HG03457 (cell line): ENCODE data around the gene SNRNP70.
"Not testable (repeated sequence)": the region's sequence is repeated elsewhere in the genome, so short reads cannot be mapped to it uniquely, and the experiment has no call there.

Experiments
- ATAC-seq: cut with Tn5 transposase; IDR thresholded peaks from one replicate; pipeline ENCODE4 v1.9.1; 2021; ENCODE audit warnings: moderate number of reproducible peaks; ENCODE audit not compliant: unreplicated experiment

SNRNP70 gene, protein sequence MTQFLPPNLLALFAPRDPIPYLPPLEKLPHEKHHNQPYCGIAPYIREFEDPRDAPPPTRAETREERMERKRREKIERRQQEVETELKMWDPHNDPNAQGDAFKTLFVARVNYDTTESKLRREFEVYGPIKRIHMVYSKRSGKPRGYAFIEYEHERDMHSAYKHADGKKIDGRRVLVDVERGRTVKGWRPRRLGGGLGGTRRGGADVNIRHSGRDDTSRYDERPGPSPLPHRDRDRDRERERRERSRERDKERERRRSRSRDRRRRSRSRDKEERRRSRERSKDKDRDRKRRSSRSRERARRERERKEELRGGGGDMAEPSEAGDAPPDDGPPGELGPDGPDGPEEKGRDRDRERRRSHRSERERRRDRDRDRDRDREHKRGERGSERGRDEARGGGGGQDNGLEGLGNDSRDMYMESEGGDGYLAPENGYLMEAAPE

GRCh38 chr19:49085020-49085867 is at the start of gene SNRNP70:
TSS of gene SNRNP70 (plus strand) at chr19:49085451. CDS start at chr19:49086415, 964 bp downstream.
- ATAC-seq, result peak; percentile 74

- ATAC-seq, result not testable (repeated sequence)
Measured at GRCh38 chr19:49036815-49037214, 48.4 kb upstream of the SNRNP70 start, which contains the start of gene CGB1. TSS of gene CGB1 (minus strand) at chr19:49036895. CDS start at chr19:49036711, 184 bp downstream.

DNA sequence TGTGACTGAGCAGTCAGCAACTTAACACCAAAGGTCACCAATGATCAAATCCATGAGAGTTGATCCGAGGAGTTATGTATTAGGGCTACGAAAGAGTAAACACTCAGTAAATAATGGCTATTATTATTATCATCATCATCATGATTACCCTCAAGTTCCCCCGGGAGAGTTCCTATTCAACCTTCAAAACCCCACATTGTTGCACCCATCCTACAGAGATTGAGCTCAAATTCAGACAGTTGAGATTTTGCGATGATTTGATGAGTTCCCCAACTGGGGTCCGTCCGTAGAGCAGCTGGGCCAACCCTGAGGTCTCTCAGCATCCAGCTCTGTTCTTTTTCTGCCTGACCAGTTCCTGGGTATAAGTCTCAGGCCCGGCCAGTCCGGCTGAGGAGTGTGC is 47.1 kb upstream of the SNRNP70 start:
- not testable (repeated sequence) for ATAC-seq

DNA sequence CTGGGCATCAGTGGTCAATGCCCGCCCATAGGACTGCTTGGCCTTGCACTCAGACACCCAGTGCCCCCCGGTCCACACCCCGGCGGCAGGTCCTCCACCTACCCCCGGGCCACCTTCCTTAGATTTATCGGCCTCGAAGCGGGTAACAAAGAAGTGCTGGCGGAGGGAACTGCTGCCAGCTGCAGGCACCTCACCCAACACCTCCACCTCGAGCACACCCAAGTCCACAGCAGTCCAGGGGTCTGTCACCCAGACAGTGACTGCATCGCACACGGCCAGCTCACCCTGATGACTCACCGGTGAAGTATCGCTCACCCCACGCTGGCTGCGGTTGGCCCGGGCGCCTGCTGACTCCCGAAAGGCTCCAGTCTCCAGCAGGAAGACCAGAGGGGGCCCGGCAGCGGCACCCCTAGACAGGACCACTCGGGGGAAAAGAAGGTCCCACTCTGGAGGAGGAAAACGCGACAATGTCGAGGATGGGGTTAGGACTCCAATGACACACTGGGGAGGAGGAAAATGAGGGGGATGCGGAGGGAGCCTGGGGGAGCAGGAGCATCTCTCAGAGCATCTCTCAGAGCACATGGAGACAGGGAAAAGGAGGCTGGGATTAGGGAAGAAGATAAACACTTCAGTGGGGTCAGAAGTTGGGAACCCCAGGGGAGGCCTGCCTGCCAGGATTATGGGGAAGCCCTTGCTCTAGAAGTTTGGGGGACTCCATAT is 46.5 kb upstream of the SNRNP70 start:
- ATAC-seq, result not testable (repeated sequence)

GRCh38 chr19:49039736-49040135 is 45.5 kb upstream of the SNRNP70 start:
- ATAC-seq, result not testable (repeated sequence)

DNA sequence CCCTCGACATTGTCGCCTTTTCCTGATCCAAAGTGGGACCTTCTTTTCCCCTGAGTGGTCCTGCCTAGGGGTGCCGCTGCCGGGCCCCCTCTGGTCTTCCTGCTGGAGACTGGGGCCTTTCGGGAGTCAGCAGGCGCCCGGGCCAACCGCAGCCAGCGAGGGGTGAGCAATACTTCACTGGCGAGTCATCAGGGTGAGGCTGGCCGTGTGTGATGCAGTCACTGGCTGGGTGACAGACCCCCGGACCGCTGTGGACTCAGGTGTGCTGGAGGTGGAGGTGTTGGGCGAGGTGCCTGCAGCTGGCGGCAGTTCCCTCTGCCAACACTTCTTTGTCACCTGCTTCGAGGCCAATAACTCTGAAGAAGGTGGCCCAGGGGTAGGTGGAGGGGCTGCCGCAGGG is 43.1 kb upstream of the SNRNP70 start:
- ATAC-seq, result no peak

DNA sequence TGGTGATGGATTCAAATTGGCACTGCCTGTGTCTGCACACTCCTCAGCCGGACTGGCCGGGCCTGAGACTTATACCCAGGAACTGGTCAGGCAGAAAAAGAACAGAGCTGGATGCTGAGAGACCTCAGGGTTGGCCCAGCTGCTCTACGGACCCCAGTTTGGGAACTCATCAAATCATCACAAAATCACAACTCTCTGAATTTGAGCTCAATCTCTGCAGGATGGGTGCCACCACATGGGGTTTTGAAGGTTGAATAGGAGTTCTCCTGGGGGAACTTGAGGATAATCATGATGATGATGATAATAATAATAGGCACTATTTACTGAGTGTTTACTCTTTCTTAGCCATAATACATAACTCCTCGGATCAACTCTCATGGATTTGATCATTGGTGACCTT is 42.6 kb upstream of the SNRNP70 start:
- ATAC-seq, result not testable (repeated sequence)

DNA sequence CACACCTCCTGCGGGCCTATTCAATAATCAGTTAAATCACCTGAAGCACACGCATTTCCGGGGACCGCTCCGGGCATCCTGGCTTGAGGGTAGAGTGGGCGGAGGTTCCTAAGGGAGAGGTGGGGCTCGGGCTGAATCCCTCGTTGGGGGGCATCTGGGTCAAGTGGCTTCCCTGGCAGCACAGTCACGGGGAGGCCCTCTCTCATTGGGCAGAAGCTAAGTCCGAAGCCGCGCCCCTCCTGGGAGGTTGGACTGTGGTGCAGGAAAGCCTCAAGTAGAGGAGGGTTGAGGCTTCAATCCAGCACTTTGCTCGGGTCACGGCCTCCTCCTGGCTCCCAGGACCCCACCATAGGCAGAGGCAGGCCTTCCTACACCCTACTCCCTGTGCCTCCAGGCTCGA is 41.7 kb upstream of the SNRNP70 start, which contains the start of gene CGB5:
Gene CGB5, plus strand, starts transcription at position 301 of the 400 bp plus-strand sequence. CDS start 362 bp downstream, outside the sequence.
- ATAC-seq, result not testable (repeated sequence)

- ATAC-seq, result not testable (repeated sequence)
Measured at GRCh38 chr19:49049011-49049410, 36.2 kb upstream of the SNRNP70 start, which contains the start of gene CGB8. TSS of gene CGB8 (minus strand) at chr19:49049111. CDS start at chr19:49048739, 372 bp downstream.

- ATAC-seq, result not testable (repeated sequence)
Measured at GRCh38 chr19:49049834-49050233, 35.4 kb upstream of the SNRNP70 start.

DNA sequence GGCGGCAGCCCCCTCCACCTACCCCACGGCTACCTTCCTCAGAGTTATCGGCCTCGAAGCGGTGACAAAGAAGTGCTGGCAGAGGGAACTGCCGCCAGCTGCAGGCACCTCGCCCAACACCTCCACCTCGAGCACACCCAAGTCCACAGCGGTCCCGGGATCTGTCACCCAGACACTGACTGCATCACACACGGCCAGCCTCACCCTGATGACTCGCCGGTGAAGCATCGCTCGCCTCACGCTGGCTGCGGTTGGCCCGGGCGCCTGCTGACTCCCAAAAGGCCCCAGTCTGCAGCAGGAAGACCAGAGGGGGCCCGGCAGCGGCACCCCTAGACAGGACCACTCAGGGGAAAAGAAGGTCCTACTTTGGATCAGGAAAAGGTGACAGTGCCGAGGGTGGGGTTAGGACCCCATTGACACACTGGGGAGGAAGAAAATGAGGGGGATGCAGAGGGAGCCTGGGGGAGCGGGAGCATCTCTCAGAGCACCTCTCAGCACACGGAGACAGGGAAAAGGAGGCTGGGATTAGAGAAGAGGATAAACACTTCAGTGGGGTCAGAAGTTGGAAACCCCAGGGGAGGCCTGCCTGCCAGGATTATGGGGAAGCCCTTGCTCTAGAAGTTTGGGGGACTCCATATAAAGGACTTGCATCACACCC is 34.7 kb upstream of the SNRNP70 start:
- not testable (repeated sequence) for ATAC-seq

DNA sequence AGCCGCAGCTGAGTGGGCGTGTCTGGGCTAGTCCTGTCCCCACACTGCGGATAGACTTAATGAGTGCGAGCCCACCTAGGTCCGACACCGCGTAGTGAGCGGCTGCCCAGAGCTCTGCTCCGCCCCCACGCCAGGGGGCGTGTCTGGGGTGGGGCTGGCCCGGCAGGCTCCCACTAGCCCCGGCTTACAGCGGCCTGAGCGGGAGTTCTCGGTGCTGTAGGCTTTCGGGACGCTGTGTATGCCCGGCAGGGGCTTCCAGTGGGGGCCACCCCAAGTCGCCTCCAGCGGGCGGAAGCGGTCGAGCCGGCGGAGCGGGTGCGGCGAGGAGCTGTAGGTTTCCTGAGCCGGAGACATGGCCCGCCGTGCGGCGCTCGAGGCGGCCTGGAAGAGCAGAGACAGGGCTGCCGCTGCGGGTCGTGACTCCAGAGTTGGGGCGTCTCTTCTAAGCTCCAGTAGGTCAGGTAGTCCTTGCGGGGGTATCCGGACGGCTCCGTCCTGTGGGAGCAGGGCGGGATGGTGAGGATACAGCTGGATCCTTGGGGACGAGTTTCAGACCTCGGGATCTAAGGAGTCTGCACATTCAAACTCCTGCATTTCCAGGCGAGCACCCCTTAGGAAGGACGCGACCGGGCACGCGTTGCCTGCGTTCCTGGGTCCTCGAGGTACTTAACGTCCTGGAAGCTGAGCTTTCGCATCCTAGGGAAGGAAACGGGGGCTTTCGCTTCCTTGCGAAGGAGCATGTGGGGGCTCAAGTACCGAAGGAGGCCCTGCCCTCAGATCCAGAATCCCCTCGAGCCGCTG is 28.9 kb upstream of the SNRNP70 start:
- no peak for ATAC-seq

DNA sequence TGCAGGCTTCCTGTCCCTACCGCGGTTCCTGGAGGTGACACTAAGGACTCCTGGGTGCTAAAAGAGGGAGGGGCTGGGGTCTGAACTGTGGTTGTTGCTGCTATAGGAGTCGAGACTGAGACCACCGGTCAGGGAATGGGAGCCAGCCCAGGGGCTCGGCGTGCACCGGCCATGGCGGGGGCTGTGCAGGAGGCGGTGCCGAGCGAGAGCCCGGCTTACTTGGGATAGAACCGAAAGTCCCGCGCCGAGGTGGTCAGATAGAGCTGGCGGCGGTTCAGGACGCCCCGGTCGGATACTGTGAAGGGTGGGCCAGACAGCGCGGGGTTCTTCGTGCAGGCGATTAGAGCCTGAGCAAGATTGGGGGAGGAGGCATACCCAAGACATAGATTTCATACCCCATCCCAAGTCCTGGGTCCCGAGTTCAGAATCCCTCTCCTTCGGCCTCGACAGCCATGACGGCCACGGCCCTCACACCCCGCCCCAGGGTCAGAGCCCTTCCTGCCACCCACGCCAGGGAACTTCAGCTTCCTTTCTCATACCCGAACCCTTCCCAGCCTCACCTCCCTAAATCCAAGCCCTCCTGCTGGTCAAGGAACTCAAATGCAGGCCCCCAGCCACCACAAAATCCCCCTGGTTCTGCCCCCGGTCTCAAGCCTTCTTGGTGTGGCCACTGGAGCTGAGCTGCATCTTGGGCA is 28.2 kb upstream of the SNRNP70 start:
- ATAC-seq, result not testable (repeated sequence)

GRCh38 chr19:49057636-49058234 is 27.5 kb upstream of the SNRNP70 start, which contains the start of gene CGB7:
TSS of gene CGB7 (minus strand) at chr19:49057749. CDS start at chr19:49055375, 2,374 bp downstream.
- ATAC-seq, result no peak

DNA sequence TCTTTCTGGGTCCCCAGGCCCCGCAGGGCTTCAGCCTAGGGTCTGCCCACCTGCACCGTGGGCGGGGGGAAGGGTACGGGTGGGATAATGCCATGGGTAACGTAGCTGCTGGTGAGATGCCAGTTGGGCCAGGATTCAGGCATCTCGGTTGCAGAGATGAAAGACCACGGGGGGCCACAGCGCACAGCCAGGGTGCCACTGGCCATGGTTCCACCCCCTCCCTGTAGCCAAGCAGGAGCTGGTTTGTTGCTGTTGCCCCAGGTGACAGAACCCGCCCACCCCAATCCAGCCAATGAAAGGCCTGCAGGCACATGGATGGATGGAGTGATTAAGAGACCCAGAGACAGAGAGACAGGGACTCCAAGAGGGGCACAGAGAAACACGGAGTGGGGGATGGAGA is 26.7 kb upstream of the SNRNP70 start:
- no peak for ATAC-seq

DNA sequence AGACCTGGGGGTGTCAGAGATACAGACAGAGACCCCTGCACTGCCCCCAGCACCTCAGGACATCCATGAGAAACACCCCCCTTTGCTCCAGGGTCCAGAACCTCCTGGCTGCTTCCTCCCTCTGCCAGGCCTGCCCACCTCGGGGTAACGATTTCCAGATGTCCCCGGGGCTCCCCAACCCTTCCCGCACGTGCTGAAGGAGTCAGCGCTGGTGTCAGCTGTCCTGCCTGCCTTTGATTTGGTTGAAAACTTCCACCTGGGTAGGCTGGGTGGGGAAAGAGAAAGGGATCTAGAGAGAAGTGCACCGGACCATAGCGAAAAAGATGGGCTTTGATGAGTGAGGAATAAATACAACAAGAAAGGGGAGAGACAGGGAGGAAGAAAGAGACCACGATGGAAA is 26.2 kb upstream of the SNRNP70 start:
- no peak for ATAC-seq

- ATAC-seq, result no peak
Measured at GRCh38 chr19:49061000-49061399, 24.3 kb upstream of the SNRNP70 start.

DNA sequence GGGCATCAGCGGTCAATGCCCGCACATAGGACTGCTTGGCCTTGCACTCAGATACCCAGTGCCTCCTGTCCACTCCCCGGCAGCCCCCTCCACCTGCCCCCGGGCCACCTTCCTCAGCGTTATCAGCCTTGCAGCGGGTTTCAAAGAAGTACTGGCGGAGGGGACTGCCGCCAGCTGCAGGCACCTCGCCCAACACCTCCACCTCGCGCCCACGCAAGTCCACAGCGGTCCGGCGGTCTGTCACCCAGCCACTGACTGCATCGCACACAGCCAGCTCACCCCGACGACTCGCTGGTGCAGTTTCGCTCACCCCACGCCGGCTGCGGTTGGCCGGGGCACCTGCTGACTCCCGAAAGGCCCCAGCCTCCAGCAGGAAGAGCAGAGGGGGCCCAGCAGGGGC is 23.8 kb upstream of the SNRNP70 start:
- ATAC-seq, result no peak
